HepG2 (cell line): Measurements from ENCODE around the gene PDGFRB. TPM values are rescaled to one million over a fixed set of nuclear protein-coding genes. Genes with fewer than 3 reads are reported as not detected.

Experiments used
- ATAC-seq: fragments of 200-7000 bp; cut with Tn5 transposase; 3 replicates; pipeline ENCODE4 v1.9.1; 2020; ENCODE audit warnings: mild to moderate bottlenecking, moderate library complexity
- BruUV-seq: library from RNA; stranded (reverse); fragments of 400-500 nt; replicated peaks from 2 replicates; lab custom pipeline; 2021; lab: Mats Ljungman, UMichigan
- CTCF ChIA-PET: fragments of 300-600 bp; formaldehyde crosslinking; extraction: SDS; loops from one replicate; lab custom pipeline; 2021; ENCODE audit warnings: low total read pairs, inconsistent platforms, low intra/inter-chr PET ratio; lab: Yijun Ruan, JAX
- POLR2A ChIA-PET: fragments of 350-600 bp; sonication (Branson Sonifier 250); formaldehyde crosslinking; loops from one replicate; lab custom pipeline; 2020; ENCODE audit warnings: antibody characterized with exemption, inconsistent platforms; lab: Yijun Ruan, JAX
- DNase-seq: peaks from one replicate; pipeline ENCODE4 v3.0.0-alpha.2; 2015; ENCODE audit warnings: low spot score
- FAIRE-seq: peaks from 3 replicates; lab custom pipeline; 2011; peaks lifted over from hg19 to GRCh38; lab: Jason Lieb, UNC
- H2AFZ ChIP-seq: one replicate; pipeline ENCODE4 v1.6.1; 2011; ENCODE audit warnings: low read length, inconsistent platforms
- H3K27ac ChIP-seq: fragments of 300-600 bp; 3 replicates; pipeline ENCODE4 v1.8.0; 2011; ENCODE audit warnings: mixed run types, mild to moderate bottlenecking, mixed read lengths, low read length, inconsistent platforms; ENCODE audit not compliant: insufficient read depth; ENCODE audit errors: extremely low read length
- H3K27me3 ChIP-seq, 2 experiments: fragments of 200-600 bp in 1 of 2; 2 replicates in 1 of 2; 3 replicates in 1 of 2; pipeline versions ENCODE4 v1.6.0 to v1.8.0; 2011; ENCODE audit warnings: low read length in 2 of 2, mild to moderate bottlenecking in 2 of 2, moderate library complexity in 2 of 2, inconsistent platforms in 1 of 2; ENCODE audit not compliant: insufficient read depth in 2 of 2, control insufficient read depth in 1 of 2
- H3K36me3 ChIP-seq, 2 experiments: fragments of 200-600 bp in 1 of 2; replicated peaks in 1 of 2; 2 replicates in 1 of 2; 3 replicates in 1 of 2; pipeline versions ENCODE4 v1.5.1 to v1.8.0; 2011; ENCODE audit warnings: low read length in 2 of 2, inconsistent platforms in 1 of 2; ENCODE audit not compliant: insufficient read depth in 2 of 2, control insufficient read depth in 1 of 2
- H3K4me1 ChIP-seq: 2 replicates; pipeline ENCODE4 v1.5.1; 2012; ENCODE audit warnings: low read length, inconsistent platforms; ENCODE audit not compliant: insufficient read depth
- H3K4me2 ChIP-seq: 2 replicates; pipeline ENCODE4 v1.6.0; 2011; ENCODE audit warnings: low read depth, low read length, inconsistent platforms
- H3K4me3 ChIP-seq, 3 experiments: fragments of 200-600 bp in 1 of 3; sonication (generic), shearing (Covaris generic) in 1 of 3; replicated peaks in 1 of 3; 2 replicates each; pipeline ENCODE4 v1.5.1; 2011 to 2016; ENCODE audit warnings: low read length in 3 of 3, inconsistent platforms in 2 of 3, low read depth in 2 of 3, mild to moderate bottlenecking in 2 of 3, control low read depth in 1 of 3, mixed read lengths in 1 of 3; ENCODE audit not compliant: insufficient read depth in 1 of 3
- H3K79me2 ChIP-seq: one replicate; pipeline ENCODE4 v1.6.1; 2011; ENCODE audit warnings: low read length, inconsistent platforms; ENCODE audit not compliant: insufficient read depth
- H3K9ac ChIP-seq: 2 replicates; pipeline ENCODE4 v1.6.0; 2011; ENCODE audit warnings: mild to moderate bottlenecking, low read depth, low read length, inconsistent platforms; ENCODE audit not compliant: insufficient read depth
- H3K9me3 ChIP-seq: 2 replicates; pipeline ENCODE4 v1.5.1; 2012; ENCODE audit warnings: mild to moderate bottlenecking, low read length
- H4K20me1 ChIP-seq: 2 replicates; pipeline ENCODE4 v1.6.0; 2011; ENCODE audit warnings: inconsistent platforms, mild to moderate bottlenecking, low read length, moderate library complexity; ENCODE audit not compliant: insufficient read depth
- KLF16 ChIP-seq, 2 experiments: sonication (generic) in 1 of 2; formaldehyde crosslinking in 1 of 2; IDR thresholded peaks; 2 replicates each; pipeline versions ENCODE4 v1.6.1 to v1.8.0; 2016 to 2023; ENCODE audit warnings: missing genetic modification reagents in 2 of 2, missing compliant biosample characterization in 1 of 2
- TAF1 ChIP-seq: sonication (generic); formaldehyde crosslinking; IDR thresholded peaks from 2 replicates; pipeline ENCODE4 v1.4.0; 2020; ENCODE audit warnings: missing genetic modification reagents
- TEAD2 ChIP-seq: sonication (generic); formaldehyde crosslinking; IDR thresholded peaks from 2 replicates; pipeline ENCODE4 v1.9.0; 2021; ENCODE audit warnings: missing genetic modification reagents
- ZKSCAN8 ChIP-seq: IDR thresholded peaks from 2 replicates; pipeline ENCODE4 v1.6.1; 2016; ENCODE audit warnings: borderline replicate concordance, missing genetic modification reagents, missing compliant biosample characterization
- ZMYM2 ChIP-seq: sonication (generic); formaldehyde crosslinking; IDR thresholded peaks from 2 replicates; pipeline ENCODE4 v1.8.0; 2022; ENCODE audit warnings: mild to moderate bottlenecking, missing genetic modification reagents
- ZNF335 ChIP-seq: sonication (generic); formaldehyde crosslinking; IDR thresholded peaks from 2 replicates; pipeline ENCODE4 v1.4.0; 2020; ENCODE audit warnings: missing genetic modification reagents
- ZNF768 ChIP-seq: sonication (generic); formaldehyde crosslinking; IDR thresholded peaks from 2 replicates; pipeline ENCODE4 v1.4.0; 2020; ENCODE audit warnings: missing genetic modification reagents
- WGBS: methylation state at CpG from one replicate; pipeline ENCODE4 v1.1.6; 2017; ENCODE audit warnings: low lambda C conversion rate; 5-methylcytosine and 5-hydroxymethylcytosine counted together
- in situ Hi-C: cut with HindIII; loops from 2 replicates; pipeline ENCODE4 v1.10.0; 2017; ENCODE audit warnings: low pct_unique_long_range_greater_than_20kb; ENCODE audit not compliant: extremely low pct_ligation_motif_present
- intact Hi-C: fragments of 100-400 bp; cut with micrococcal nuclease; formaldehyde crosslinking; loops from one replicate; pipeline ENCODE4 v1.10.0; 2022; ENCODE audit not compliant: unreplicated experiment
- polyA plus RNA-seq, 8 experiments: library from polyadenylated mRNA; depleted of rRNA in 3 of 8; stranded (reverse) in 7 of 8; unstranded in 1 of 8; fragments of >200 nt; fragmentation: Illumina TruSeq in 4 of 8; extraction: Trizol in 4 of 8; gene quantifications; 2 replicates each; pipeline versions ENCODE4 v1.2.1 to v1.2.3, GENCODE V29; 2011 to 2016; ENCODE audit warnings: low read depth in 4 of 8, missing spikeins in 1 of 8, mixed read lengths in 1 of 8; ENCODE audit not compliant: insufficient read depth in 1 of 8
- total RNA-seq, 5 experiments: library from RNA; depleted of rRNA; stranded (reverse); fragments of >200 nt; fragmentation: Illumina TruSeq; extraction: Trizol; gene quantifications; 2 replicates each; pipeline ENCODE4 v1.2.3, GENCODE V29; 2016; ENCODE audit warnings: low read depth in 1 of 5
- TF ChIP-seq, protein P1 (sequence below): sonication (generic); formaldehyde crosslinking; IDR thresholded peaks from 2 replicates; pipeline ENCODE4 v1.9.0; 2021; ENCODE audit warnings: missing genetic modification reagents, borderline replicate concordance
- TF ChIP-seq, protein P2 (sequence below): fragments of 450-650 bp; IDR thresholded peaks from 2 replicates; pipeline ENCODE4 v1.6.1; 2017; ENCODE audit warnings: mild to moderate bottlenecking
- TF ChIP-seq, protein P3 (sequence below): sonication (generic); formaldehyde crosslinking; IDR thresholded peaks from 2 replicates; pipeline ENCODE4 v1.8.1; 2022; ENCODE audit warnings: low read depth, mild to moderate bottlenecking, missing genetic modification reagents
- TF ChIP-seq, protein P4 (sequence below): sonication (generic); formaldehyde crosslinking; IDR thresholded peaks from 2 replicates; pipeline ENCODE4 v1.4.0; 2020; ENCODE audit warnings: low read depth, mild to moderate bottlenecking, missing genetic modification reagents

Gene PDGFRB
- total and polyA plus RNA-seq, 2 of the 13 experiments (the other 11 are each of a cell fraction or from before 2014, with no cell fraction given), result 4.0 to 21.0 TPM

DNA sequence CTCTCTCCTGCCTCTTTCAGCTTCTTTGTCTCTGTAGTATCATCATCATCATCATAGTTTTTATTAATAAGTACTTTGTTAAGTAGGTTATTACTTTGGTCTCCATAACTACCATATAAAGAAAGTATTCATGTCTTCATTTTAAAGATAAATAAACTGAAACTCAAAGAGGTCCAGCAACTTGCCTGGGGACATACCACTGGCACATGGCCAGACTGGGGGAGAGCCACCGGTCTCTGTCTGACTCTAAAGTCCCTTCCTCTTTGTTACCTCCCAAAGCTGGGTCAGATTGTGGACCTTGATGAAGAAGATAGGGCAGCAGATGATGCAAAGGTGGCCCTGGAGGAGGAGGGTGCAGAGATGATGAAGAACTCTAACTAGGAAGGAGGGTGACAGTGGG, 19.4 kb upstream of the PDGFRB start:
- Histone ChIP-seq H4K20me1 (no peaks in the 10 kb centered on the region), H3K4me2 (no peak overlapping the region), H3K27ac (no peak overlapping the region), H3K4me1 (peaks cover 5% of the 10 kb centered on the region), H3K79me2 (no peaks in the 10 kb centered on the region), H3K9ac (no peak overlapping the region), H2AFZ (no peak overlapping the region), H3K27me3 (peaks cover 0 to 28% of the 10 kb centered on the region in 2 experiments; a peak in 3 of 5 replicates), H3K4me3 (no peak overlapping the region), H3K36me3 (no peaks in the 10 kb centered on the region), H3K9me3 (no peaks in the 10 kb centered on the region)
- intact Hi-C loops (loop anchor here (1.0 kb wide), 2 partner anchors 43 to 45 kb away; no protein-coding TSS in a partner anchor), in situ Hi-C loops (loop anchor here (5.0 kb wide), 1 partner anchor 48 kb away; no protein-coding TSS in a partner anchor)
- ChIA-PET POLR2A (interaction anchor here (1.2 to 1.8 kb wide), 2 partner anchors 12 to 32 kb away, joined by 4 to 5 read pairs; no protein-coding TSS in a partner anchor), CTCF (interaction anchor here (1.2 to 2.4 kb wide), 4 partner anchors 14 to 45 kb away, joined by 5 to 30 read pairs (median 8); no protein-coding TSS in a partner anchor)
- FAIRE-seq (no peak), ATAC-seq (no peak), DNase-seq (no peak)
- no TSS peak for BruUV-seq
- 0% methylated on average over 1 of the region's 1 CpG for WGBS
- no peak for TF ChIP-seq ZNF768 (CRISPR knock-in tag)
- TF ChIP-seq TEAD2, result no peak
- TF ChIP-seq, protein P1, sequence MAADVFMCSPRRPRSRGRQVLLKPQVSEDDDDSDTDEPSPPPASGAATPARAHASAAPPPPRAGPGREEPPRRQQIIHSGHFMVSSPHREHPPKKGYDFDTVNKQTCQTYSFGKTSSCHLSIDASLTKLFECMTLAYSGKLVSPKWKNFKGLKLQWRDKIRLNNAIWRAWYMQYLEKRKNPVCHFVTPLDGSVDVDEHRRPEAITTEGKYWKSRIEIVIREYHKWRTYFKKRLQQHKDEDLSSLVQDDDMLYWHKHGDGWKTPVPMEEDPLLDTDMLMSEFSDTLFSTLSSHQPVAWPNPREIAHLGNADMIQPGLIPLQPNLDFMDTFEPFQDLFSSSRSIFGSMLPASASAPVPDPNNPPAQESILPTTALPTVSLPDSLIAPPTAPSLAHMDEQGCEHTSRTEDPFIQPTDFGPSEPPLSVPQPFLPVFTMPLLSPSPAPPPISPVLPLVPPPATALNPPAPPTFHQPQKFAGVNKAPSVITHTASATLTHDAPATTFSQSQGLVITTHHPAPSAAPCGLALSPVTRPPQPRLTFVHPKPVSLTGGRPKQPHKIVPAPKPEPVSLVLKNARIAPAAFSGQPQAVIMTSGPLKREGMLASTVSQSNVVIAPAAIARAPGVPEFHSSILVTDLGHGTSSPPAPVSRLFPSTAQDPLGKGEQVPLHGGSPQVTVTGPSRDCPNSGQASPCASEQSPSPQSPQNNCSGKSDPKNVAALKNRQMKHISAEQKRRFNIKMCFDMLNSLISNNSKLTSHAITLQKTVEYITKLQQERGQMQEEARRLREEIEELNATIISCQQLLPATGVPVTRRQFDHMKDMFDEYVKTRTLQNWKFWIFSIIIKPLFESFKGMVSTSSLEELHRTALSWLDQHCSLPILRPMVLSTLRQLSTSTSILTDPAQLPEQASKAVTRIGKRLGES (CRISPR knock-in tag), result no peak
- no peak for TF ChIP-seq TAF1 (CRISPR knock-in tag)
- TF ChIP-seq KLF16 (CRISPR knock-in tag; IDR thresholded peaks at IDR 0.05), result no peak
- TF ChIP-seq ZKSCAN8 (CRISPR knock-in tag), result no peak
- TF ChIP-seq, protein P2, sequence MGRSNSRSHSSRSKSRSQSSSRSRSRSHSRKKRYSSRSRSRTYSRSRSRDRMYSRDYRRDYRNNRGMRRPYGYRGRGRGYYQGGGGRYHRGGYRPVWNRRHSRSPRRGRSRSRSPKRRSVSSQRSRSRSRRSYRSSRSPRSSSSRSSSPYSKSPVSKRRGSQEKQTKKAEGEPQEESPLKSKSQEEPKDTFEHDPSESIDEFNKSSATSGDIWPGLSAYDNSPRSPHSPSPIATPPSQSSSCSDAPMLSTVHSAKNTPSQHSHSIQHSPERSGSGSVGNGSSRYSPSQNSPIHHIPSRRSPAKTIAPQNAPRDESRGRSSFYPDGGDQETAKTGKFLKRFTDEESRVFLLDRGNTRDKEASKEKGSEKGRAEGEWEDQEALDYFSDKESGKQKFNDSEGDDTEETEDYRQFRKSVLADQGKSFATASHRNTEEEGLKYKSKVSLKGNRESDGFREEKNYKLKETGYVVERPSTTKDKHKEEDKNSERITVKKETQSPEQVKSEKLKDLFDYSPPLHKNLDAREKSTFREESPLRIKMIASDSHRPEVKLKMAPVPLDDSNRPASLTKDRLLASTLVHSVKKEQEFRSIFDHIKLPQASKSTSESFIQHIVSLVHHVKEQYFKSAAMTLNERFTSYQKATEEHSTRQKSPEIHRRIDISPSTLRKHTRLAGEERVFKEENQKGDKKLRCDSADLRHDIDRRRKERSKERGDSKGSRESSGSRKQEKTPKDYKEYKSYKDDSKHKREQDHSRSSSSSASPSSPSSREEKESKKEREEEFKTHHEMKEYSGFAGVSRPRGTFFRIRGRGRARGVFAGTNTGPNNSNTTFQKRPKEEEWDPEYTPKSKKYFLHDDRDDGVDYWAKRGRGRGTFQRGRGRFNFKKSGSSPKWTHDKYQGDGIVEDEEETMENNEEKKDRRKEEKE, result no peak
- TF ChIP-seq ZNF335 (CRISPR knock-in tag), result no peak
- no peak for TF ChIP-seq ZMYM2
- TF ChIP-seq, protein P3, sequence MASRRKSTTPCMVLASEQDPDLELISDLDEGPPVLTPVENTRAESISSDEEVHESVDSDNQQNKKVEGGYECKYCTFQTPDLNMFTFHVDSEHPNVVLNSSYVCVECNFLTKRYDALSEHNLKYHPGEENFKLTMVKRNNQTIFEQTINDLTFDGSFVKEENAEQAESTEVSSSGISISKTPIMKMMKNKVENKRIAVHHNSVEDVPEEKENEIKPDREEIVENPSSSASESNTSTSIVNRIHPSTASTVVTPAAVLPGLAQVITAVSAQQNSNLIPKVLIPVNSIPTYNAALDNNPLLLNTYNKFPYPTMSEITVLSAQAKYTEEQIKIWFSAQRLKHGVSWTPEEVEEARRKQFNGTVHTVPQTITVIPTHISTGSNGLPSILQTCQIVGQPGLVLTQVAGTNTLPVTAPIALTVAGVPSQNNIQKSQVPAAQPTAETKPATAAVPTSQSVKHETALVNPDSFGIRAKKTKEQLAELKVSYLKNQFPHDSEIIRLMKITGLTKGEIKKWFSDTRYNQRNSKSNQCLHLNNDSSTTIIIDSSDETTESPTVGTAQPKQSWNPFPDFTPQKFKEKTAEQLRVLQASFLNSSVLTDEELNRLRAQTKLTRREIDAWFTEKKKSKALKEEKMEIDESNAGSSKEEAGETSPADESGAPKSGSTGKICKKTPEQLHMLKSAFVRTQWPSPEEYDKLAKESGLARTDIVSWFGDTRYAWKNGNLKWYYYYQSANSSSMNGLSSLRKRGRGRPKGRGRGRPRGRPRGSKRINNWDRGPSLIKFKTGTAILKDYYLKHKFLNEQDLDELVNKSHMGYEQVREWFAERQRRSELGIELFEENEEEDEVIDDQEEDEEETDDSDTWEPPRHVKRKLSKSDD, result no peak
- TF ChIP-seq, protein P4, sequence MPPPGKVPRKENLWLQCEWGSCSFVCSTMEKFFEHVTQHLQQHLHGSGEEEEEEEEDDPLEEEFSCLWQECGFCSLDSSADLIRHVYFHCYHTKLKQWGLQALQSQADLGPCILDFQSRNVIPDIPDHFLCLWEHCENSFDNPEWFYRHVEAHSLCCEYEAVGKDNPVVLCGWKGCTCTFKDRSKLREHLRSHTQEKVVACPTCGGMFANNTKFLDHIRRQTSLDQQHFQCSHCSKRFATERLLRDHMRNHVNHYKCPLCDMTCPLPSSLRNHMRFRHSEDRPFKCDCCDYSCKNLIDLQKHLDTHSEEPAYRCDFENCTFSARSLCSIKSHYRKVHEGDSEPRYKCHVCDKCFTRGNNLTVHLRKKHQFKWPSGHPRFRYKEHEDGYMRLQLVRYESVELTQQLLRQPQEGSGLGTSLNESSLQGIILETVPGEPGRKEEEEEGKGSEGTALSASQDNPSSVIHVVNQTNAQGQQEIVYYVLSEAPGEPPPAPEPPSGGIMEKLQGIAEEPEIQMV, result no peak
